Bronchial epithelial cell (primary cell): ENCODE data around the gene KBTBD2. TPM values are rescaled to one million over a fixed set of nuclear protein-coding genes. Genes with fewer than 3 reads are reported as not detected.
A peak's percentile ranks its signal among the peaks of the same experiment; 100 is the strongest.
"Not testable (repeated sequence)": the region's sequence is repeated elsewhere in the genome, so short reads cannot be mapped to it uniquely, and the experiment has no call there.

Experiments used
- DNase-seq: peaks from one replicate; pipeline ENCODE4 v3.0.0-alpha.2; 2010; ENCODE audit warnings: low read depth
- FAIRE-seq: peaks from 2 replicates; lab custom pipeline; 2011; peaks lifted over from hg19 to GRCh38; lab: Jason Lieb, UNC
- H3K27me3 ChIP-seq: 2 replicates; pipeline ENCODE4 v1.5.1; 2011; ENCODE audit warnings: low read length; ENCODE audit not compliant: control insufficient read depth, insufficient read depth
- H3K36me3 ChIP-seq: 2 replicates; pipeline ENCODE4 v1.5.1; 2011; ENCODE audit warnings: low read length; ENCODE audit not compliant: control insufficient read depth, insufficient read depth
- H3K4me3 ChIP-seq: 2 replicates; pipeline ENCODE4 v1.5.1; 2011; ENCODE audit warnings: mild to moderate bottlenecking, low read depth, low read length, control low read depth
- CTCF ChIP-seq: IDR thresholded peaks from 2 replicates; pipeline ENCODE4 v1.5.1; 2011; ENCODE audit warnings: mild to moderate bottlenecking, moderate library complexity, low read length, control low read depth, inconsistent platforms; ENCODE audit not compliant: insufficient read depth, severe bottlenecking
- total RNA-seq: library from RNA; depleted of rRNA; stranded (reverse); fragments of >200 nt; gene quantifications from 2 replicates; pipeline ENCODE4 v1.2.1, GENCODE V29; 2014

The KBTBD2 gene
- total RNA-seq, 1 donor from 2014 or later = 47.7 TPM

- Histone ChIP-seq H3K27me3 (no peaks in the 10 kb centered on the region), H3K4me3 (no peak overlapping the region), H3K36me3 (peaks cover 8% of the 10 kb centered on the region)
- no peak for TF ChIP-seq CTCF
- FAIRE-seq (no peak), DNase-seq (no peak)
Measured at GRCh38 chr7:32869716-32870115, 21.8 kb downstream of the KBTBD2 start.

- no peaks in the 10 kb centered on the region for H3K27me3 ChIP-seq
- no peak overlapping the region for H3K4me3 ChIP-seq
- no peak for FAIRE-seq
- H3K36me3 ChIP-seq = peaks cover 8% of the 10 kb centered on the region
- no peak for TF ChIP-seq CTCF
- no peak for DNase-seq
Measured at GRCh38 chr7:32868116-32868515, 23.4 kb downstream of the KBTBD2 start.

- peaks cover 8% of the 10 kb centered on the region for H3K36me3 ChIP-seq
- no peaks in the 10 kb centered on the region for H3K27me3 ChIP-seq
- TF ChIP-seq CTCF = no peak
- H3K4me3 ChIP-seq = no peak overlapping the region
- DNase-seq = no peak
- FAIRE-seq = no peak
Measured at GRCh38 chr7:32865448-32866030, 26.0 kb downstream of the KBTBD2 start.

- not testable (repeated sequence) for H3K36me3 ChIP-seq, H3K27me3 ChIP-seq, FAIRE-seq, H3K4me3 ChIP-seq, DNase-seq
Measured at GRCh38 chr7:32863872-32864271, 27.7 kb downstream of the KBTBD2 start.

- DNase-seq = no peak
- no peak for TF ChIP-seq CTCF
- no peak for FAIRE-seq
- Histone ChIP-seq H3K4me3 (no peak overlapping the region), H3K27me3 (peaks cover 2% of the 10 kb centered on the region), H3K36me3 (no peaks in the 10 kb centered on the region)
Measured at GRCh38 chr7:32860090-32860489, 31.5 kb downstream of the KBTBD2 start.

- DNase-seq (no peak), FAIRE-seq (no peak)
- no peak for TF ChIP-seq CTCF
- H3K36me3 ChIP-seq = no peaks in the 10 kb centered on the region
- H3K4me3 ChIP-seq = no peak overlapping the region
- H3K27me3 ChIP-seq = peaks cover 2% of the 10 kb centered on the region
Measured at GRCh38 chr7:32858648-32859047, 32.9 kb downstream of the KBTBD2 start.

- not testable (repeated sequence) for DNase-seq, H3K36me3 ChIP-seq, H3K4me3 ChIP-seq, H3K27me3 ChIP-seq, FAIRE-seq
Measured at GRCh38 chr7:32857063-32857462, 34.5 kb downstream of the KBTBD2 start.

- H3K27me3 ChIP-seq, H3K36me3 ChIP-seq, H3K4me3 ChIP-seq, DNase-seq: not testable (repeated sequence)
- peak; percentile 72 for FAIRE-seq
Measured at GRCh38 chr7:32855837-32856775, 35.5 kb downstream of the KBTBD2 start.

GRCh38 chr7:32850654-32851053 is 40.9 kb downstream of the KBTBD2 start:
- not testable (repeated sequence) for H3K4me3 ChIP-seq, FAIRE-seq, H3K36me3 ChIP-seq, DNase-seq, H3K27me3 ChIP-seq
